Cardiac atrium fibroblast (primary cell): Measurements from ENCODE around the gene TUBA4B. TPM values are rescaled to one million over a fixed set of nuclear protein-coding genes. Genes with fewer than 3 reads are reported as not detected.

ENCODE experiments used
- total RNA-seq: library from RNA; depleted of rRNA; stranded (reverse); fragments of >200 nt; gene quantifications from 2 replicates; pipeline ENCODE4 v1.2.3, GENCODE V29; 2015

Gene TUBA4B
- not detected in 2 replicates for total RNA-seq

GRCh38 chr2:219252900-219253752, at the start of gene TUBA4B:
TSS of gene TUBA4B (plus strand) at chr2:219253243. CDS start at chr2:219253408, 165 bp downstream.

GRCh38 chr2:219206328-219207133, 46.5 kb upstream of the TUBA4B start, which contains the start of gene ZFAND2B:
TSS of gene ZFAND2B (plus strand) at chr2:219206782. CDS start at chr2:219206988, 206 bp downstream.

GRCh38 chr2:219218732-219219701, 34.0 kb upstream of the TUBA4B start, which contains the start of gene ABCB6:
TSS of gene ABCB6 (minus strand) at chr2:219218958. CDS start at chr2:219218673, 285 bp downstream.

GRCh38 chr2:219229305-219230058, 23.6 kb upstream of the TUBA4B start, which contains the start of the genes ANKZF1 and ATG9A:
TSS of gene ANKZF1 (plus strand) at chr2:219229806. CDS start at chr2:219230258, 452 bp downstream.
TSS of gene ATG9A (minus strand) at chr2:219229636. CDS start at chr2:219228024, 1,612 bp downstream.

GRCh38 chr2:219245148-219245898, 7.7 kb upstream of the TUBA4B start, which contains the start of the genes GLB1L and STK16:
TSS of gene GLB1L (minus strand) at chr2:219245444. CDS start at chr2:219243573, 1,871 bp downstream.
TSS of gene STK16 (plus strand) at chr2:219245479. CDS start at chr2:219246000, 521 bp downstream.

GRCh38 chr2:219253753-219254589, 928 bp downstream of the TUBA4B start, which contains the start of gene TUBA4A:
TSS of gene TUBA4A (minus strand) at chr2:219253918. CDS start at chr2:219253858, 60 bp downstream.

GRCh38 chr2:219279151-219279915, 26.3 kb downstream of the TUBA4B start, which contains the start of gene DNAJB2:
TSS of gene DNAJB2 (plus strand) at chr2:219279366. CDS start at chr2:219279834, 468 bp downstream.

GRCh38 chr2:219309278-219309677, 56.2 kb downstream of the TUBA4B start, which contains the start of gene PTPRN:
TSS of gene PTPRN (minus strand) at chr2:219309401. CDS start at chr2:219309332, 69 bp downstream.

Other genes starting within 250 kb of the TUBA4B start
- not detected in 2 replicates for gene CFAP65, start 211.7 kb upstream of the TUBA4B start, total RNA-seq
- under 0.01 TPM in 1 of 2 replicates, not detected in the other for gene IHH, start 192.3 kb upstream of the TUBA4B start, total RNA-seq
- gene NHEJ1, start 92.4 kb upstream of the TUBA4B start, total RNA-seq = 13.5 and 21.2 TPM in 2 replicates
- 0.16 TPM in 1 of 2 replicates, not detected in the other for gene SLC23A3, start 83.2 kb upstream of the TUBA4B start, total RNA-seq
- gene CNPPD1, start 76.3 kb upstream of the TUBA4B start, total RNA-seq = 16.1 and 32.9 TPM in 2 replicates
- 49.9 and 67.9 TPM in 2 replicates for gene RETREG2, start 75.0 kb upstream of the TUBA4B start, total RNA-seq
- 17.0 and 32.6 TPM in 2 replicates for gene ZFAND2B, start 46.5 kb upstream of the TUBA4B start, total RNA-seq
- 39.9 and 46.0 TPM in 2 replicates for gene ABCB6, start 34.3 kb upstream of the TUBA4B start, total RNA-seq
- gene ATG9A, start 23.6 kb upstream of the TUBA4B start, total RNA-seq = 57.6 and 109 TPM in 2 replicates
- gene ANKZF1, start 23.4 kb upstream of the TUBA4B start, total RNA-seq = 45.8 and 58.7 TPM in 2 replicates
- gene GLB1L, start 7.8 kb upstream of the TUBA4B start, total RNA-seq = 4.7 and 14.8 TPM in 2 replicates
- 11.2 and 17.3 TPM in 2 replicates for gene STK16, start 7.8 kb upstream of the TUBA4B start, total RNA-seq
- 16.4 and 39.2 TPM in 2 replicates for gene TUBA4A, start 675 bp downstream of the TUBA4B start, total RNA-seq
- 32.9 and 35.3 TPM in 2 replicates for gene DNAJB2, start 26.1 kb downstream of the TUBA4B start, total RNA-seq
- 0.36 and 1.9 TPM in 2 replicates for gene PTPRN, start 56.2 kb downstream of the TUBA4B start, total RNA-seq
- gene RESP18, start 79.5 kb downstream of the TUBA4B start, total RNA-seq = not detected in 2 replicates
- 78.3 and 89.3 TPM in 2 replicates for gene DNPEP, start 134.7 kb downstream of the TUBA4B start, total RNA-seq
- gene DES, start 165.1 kb downstream of the TUBA4B start, total RNA-seq = 0.32 TPM in 1 of 2 replicates, not detected in the other
- gene SPEG, start 181.6 kb downstream of the TUBA4B start, total RNA-seq = 5.2 and 6.8 TPM in 2 replicates
- gene GMPPA, start 245.6 kb downstream of the TUBA4B start, total RNA-seq = 69.7 and 93.9 TPM in 2 replicates